HL-60/S4 treated with phorbol 12-myristate 13-acetate at 8.2 ng/mL for 4 days and 3 days (cell line): ENCODE measurements around the gene KIF22.
"Not testable (repeated sequence)": the region's sequence is repeated elsewhere in the genome, so short reads cannot be mapped to it uniquely, and the experiment has no call there.

ENCODE experiments used
- in situ Hi-C: fragments of 300-500 bp; cut with MboI; formaldehyde crosslinking; loops from 2 replicates; pipeline ENCODE4 v1.15.0; 2022; ENCODE audit warnings: low sequenced_read_pairs

The KIF22 gene

GRCh38 chr16:29812754-29813643 is 22.4 kb downstream of the KIF22 start:
- in situ Hi-C loops = no loop called here

- in situ Hi-C loops = no loop called here
Measured at GRCh38 chr16:29813644-29814562, 23.4 kb downstream of the KIF22 start.

GRCh38 chr16:29814592-29814991 is 24.0 kb downstream of the KIF22 start:
- in situ Hi-C loops = no loop called here

- in situ Hi-C loops = no loop called here
Measured at GRCh38 chr16:29815032-29815721, 24.6 kb downstream of the KIF22 start.

- in situ Hi-C loops = no loop called here
Measured at GRCh38 chr16:29815793-29816693, 25.5 kb downstream of the KIF22 start, which contains the start of gene PAGR1. PAGR1 (plus strand) TSS chr16:29816152; CDS start chr16:29816526, 374 bp downstream.

GRCh38 chr16:29816694-29817441 is 26.3 kb downstream of the KIF22 start:
- in situ Hi-C loops = no loop called here

GRCh38 chr16:29818082-29818481 is 27.5 kb downstream of the KIF22 start:
- in situ Hi-C loops = no loop called here

- in situ Hi-C loops = no loop called here
Measured at GRCh38 chr16:29819506-29819905, 29.0 kb downstream of the KIF22 start.

GRCh38 chr16:29820271-29820701 is 29.7 kb downstream of the KIF22 start, which contains the start of gene MVP:
MVP (plus strand) TSS chr16:29820462; CDS start chr16:29830550, 10,088 bp downstream.
- in situ Hi-C loops = no loop called here

GRCh38 chr16:29820730-29821642 is 30.4 kb downstream of the KIF22 start:
- in situ Hi-C loops = no loop called here

- in situ Hi-C loops = no loop called here
Measured at GRCh38 chr16:29821643-29822115, 31.1 kb downstream of the KIF22 start.

GRCh38 chr16:29824589-29825144 is 34.1 kb downstream of the KIF22 start:
- in situ Hi-C loops = no loop called here

- in situ Hi-C loops = no loop called here
Measured at GRCh38 chr16:29825145-29826044, 34.8 kb downstream of the KIF22 start.

GRCh38 chr16:29826342-29826695 is 35.8 kb downstream of the KIF22 start:
- in situ Hi-C loops = no loop called here

GRCh38 chr16:29830774-29831173 is 40.2 kb downstream of the KIF22 start:
- in situ Hi-C loops = no loop called here

- in situ Hi-C loops = no loop called here
Measured at GRCh38 chr16:29831490-29831889, 40.9 kb downstream of the KIF22 start.

- in situ Hi-C loops = not testable (repeated sequence)
Measured at GRCh38 chr16:29833219-29833618, 42.7 kb downstream of the KIF22 start.
